Activated T-cell treated with anti-CD3 and anti-CD28 coated beads for 4 hours (primary cell): ENCODE results near the gene STEAP1.
"Not testable (repeated sequence)": the region's sequence is repeated elsewhere in the genome, so short reads cannot be mapped to it uniquely, and the experiment has no call there.

Experiments
- DNase-seq: peaks from one replicate; pipeline ENCODE4 v3.0.0-alpha.2; 2020

Gene STEAP1

GRCh38 chr7:90175667-90176066 is 21.4 kb downstream of the STEAP1 start:
- no peak for DNase-seq

- no peak for DNase-seq
Measured at GRCh38 chr7:90176195-90176594, 21.9 kb downstream of the STEAP1 start.

- DNase-seq: no peak
Measured at GRCh38 chr7:90178166-90178565, 23.9 kb downstream of the STEAP1 start.

GRCh38 chr7:90178679-90179278 is 24.5 kb downstream of the STEAP1 start:
- DNase-seq: no peak

- DNase-seq: no peak
Measured at GRCh38 chr7:90180011-90180585, 25.8 kb downstream of the STEAP1 start.

GRCh38 chr7:90180649-90181048 is 26.4 kb downstream of the STEAP1 start:
- no peak for DNase-seq

- DNase-seq: no peak
Measured at GRCh38 chr7:90181485-90181884, 27.2 kb downstream of the STEAP1 start.

GRCh38 chr7:90186290-90186689 is 32.0 kb downstream of the STEAP1 start:
- not testable (repeated sequence) for DNase-seq

- no peak for DNase-seq
Measured at GRCh38 chr7:90187507-90188050, 33.3 kb downstream of the STEAP1 start.

- no peak for DNase-seq
Measured at GRCh38 chr7:90188281-90188680, 34.0 kb downstream of the STEAP1 start.

- no peak for DNase-seq
Measured at GRCh38 chr7:90190995-90191394, 36.7 kb downstream of the STEAP1 start.

GRCh38 chr7:90191648-90192047 is 37.4 kb downstream of the STEAP1 start:
- DNase-seq: no peak

GRCh38 chr7:90192876-90193750 is 38.8 kb downstream of the STEAP1 start:
- no peak for DNase-seq

- DNase-seq: no peak
Measured at GRCh38 chr7:90194911-90195809, 40.9 kb downstream of the STEAP1 start.

GRCh38 chr7:90201500-90202195 is 47.4 kb downstream of the STEAP1 start:
- DNase-seq: no peak

GRCh38 chr7:90207956-90208355 is 53.7 kb downstream of the STEAP1 start:
- no peak for DNase-seq

GRCh38 chr7:90209776-90210175 is 55.5 kb downstream of the STEAP1 start:
- no peak for DNase-seq

GRCh38 chr7:90210475-90210874 is 56.2 kb downstream of the STEAP1 start:
- DNase-seq: no peak

GRCh38 chr7:90210981-90211380 is 56.7 kb downstream of the STEAP1 start:
- no peak for DNase-seq

- no peak for DNase-seq
Measured at GRCh38 chr7:90211391-90212148, 57.3 kb downstream of the STEAP1 start, which contains the start of gene STEAP2. STEAP2 (plus strand) TSS chr7:90211740; CDS start chr7:90225083, 13,343 bp downstream.

GRCh38 chr7:90212149-90212495 is 57.9 kb downstream of the STEAP1 start:
- DNase-seq: no peak
